Panc1 (cell line): Measurements from ENCODE around the gene PRKD3. TPM values are rescaled to one million over a fixed set of nuclear protein-coding genes. Genes with fewer than 3 reads are reported as not detected.

ENCODE experiments used
- ATAC-seq: fragments of 200-7000 bp; cut with Tn5 transposase; 2 replicates; pipeline ENCODE4 v1.9.1; 2020; ENCODE audit warnings: mild to moderate bottlenecking, moderate library complexity
- BruUV-seq: library from RNA; stranded (reverse); fragments of 400-500 nt; replicated peaks from 2 replicates; lab custom pipeline; 2021; lab: Mats Ljungman, UMichigan
- CTCF ChIA-PET: fragments of 300-600 bp; sonication (Branson Sonifier 250); formaldehyde crosslinking; loops from one replicate; lab custom pipeline; 2022; ENCODE audit warnings: antibody characterized with exemption; lab: Charles Lee
- POLR2A ChIA-PET: fragments of 300-600 bp; sonication (Branson Sonifier 250); formaldehyde crosslinking; loops from one replicate; lab custom pipeline; 2022; ENCODE audit warnings: antibody characterized with exemption; lab: Charles Lee
- DNase-seq: peaks from one replicate; pipeline ENCODE4 v3.0.0-alpha.2; 2010; ENCODE audit warnings: low read depth, low spot score
- H3K27ac ChIP-seq: 2 replicates; pipeline ENCODE4 v1.5.1; 2011; ENCODE audit warnings: mild to moderate bottlenecking, low read length, inconsistent platforms
- H3K27me3 ChIP-seq: fragments of 200-500 bp; sonication (Bioruptor generic); 2 replicates; pipeline ENCODE4 v1.6.0; 2014; ENCODE audit warnings: low read length, inconsistent platforms; ENCODE audit not compliant: control insufficient read depth, insufficient read depth
- H3K36me3 ChIP-seq: fragments of 200-500 bp; sonication (Bioruptor generic); 2 replicates; pipeline ENCODE4 v1.5.1; 2014; ENCODE audit warnings: inconsistent platforms, mild to moderate bottlenecking, low read length, moderate library complexity; ENCODE audit not compliant: control insufficient read depth, insufficient read depth
- H3K4me1 ChIP-seq: 2 replicates; pipeline ENCODE4 v1.5.1; 2011; ENCODE audit warnings: inconsistent platforms, mild to moderate bottlenecking, low read length, moderate library complexity; ENCODE audit not compliant: control insufficient read depth, insufficient read depth
- H3K4me3 ChIP-seq, 2 experiments: 2 replicates each; pipeline ENCODE4 v1.5.1; 2011 to 2012; ENCODE audit warnings: low read depth in 2 of 2, low read length in 2 of 2, mild to moderate bottlenecking in 2 of 2, inconsistent platforms in 1 of 2, moderate library complexity in 1 of 2
- H3K9me3 ChIP-seq: fragments of 200-500 bp; sonication (Bioruptor generic); 2 replicates; pipeline ENCODE4 v1.5.1; 2014; ENCODE audit warnings: low read depth, mild to moderate bottlenecking, inconsistent platforms, low read length, moderate library complexity; ENCODE audit not compliant: control insufficient read depth, insufficient read depth
- POLR2AphosphoS5 ChIP-seq: IDR thresholded peaks from 2 replicates; pipeline ENCODE4 v1.6.1; 2012; ENCODE audit warnings: mild to moderate bottlenecking, low read depth, low read length, moderate library complexity
- SIN3A ChIP-seq: IDR thresholded peaks from 2 replicates; pipeline ENCODE4 v1.6.1; 2012; ENCODE audit warnings: low read depth, mild to moderate bottlenecking, low read length, moderate library complexity, borderline replicate concordance; ENCODE audit not compliant: insufficient read depth
- TCF7L2 ChIP-seq: IDR thresholded peaks from 2 replicates; pipeline ENCODE4 v1.6.1; 2011; ENCODE audit warnings: mild to moderate bottlenecking, low read depth, low read length, inconsistent platforms
- in situ Hi-C: cut with HindIII; loops from 2 replicates; pipeline ENCODE4 v1.10.0; 2016; ENCODE audit warnings: low sequenced_read_pairs, low pct_unique_long_range_greater_than_20kb
- intact Hi-C: fragments of 100-400 bp; cut with micrococcal nuclease; formaldehyde crosslinking; loops from one replicate; pipeline ENCODE4 v1.10.0; 2022; ENCODE audit not compliant: unreplicated experiment
- total RNA-seq: library from RNA; stranded (reverse); gene quantifications from one replicate; pipeline ENCODE4 v1.2.1, GENCODE V29; 2021; ENCODE audit not compliant: unreplicated experiment
- TF ChIP-seq, protein P1 (sequence below), 2 experiments: IDR thresholded peaks; 2 replicates each; pipeline ENCODE4 v1.6.1; 2011 to 2012; ENCODE audit warnings: low read depth in 2 of 2, control low read depth in 1 of 2, low read length in 1 of 2, mild to moderate bottlenecking in 1 of 2, moderate library complexity in 1 of 2; ENCODE audit not compliant: insufficient read depth in 1 of 2
- TF ChIP-seq, protein P2 (sequence below): fragments of 450-650 bp; IDR thresholded peaks from 2 replicates; pipeline ENCODE4 v1.5.1; 2017; ENCODE audit warnings: mild to moderate bottlenecking

PRKD3 gene
- total RNA-seq, 1 experiment from 2014 or later = 21.8 TPM

DNA sequence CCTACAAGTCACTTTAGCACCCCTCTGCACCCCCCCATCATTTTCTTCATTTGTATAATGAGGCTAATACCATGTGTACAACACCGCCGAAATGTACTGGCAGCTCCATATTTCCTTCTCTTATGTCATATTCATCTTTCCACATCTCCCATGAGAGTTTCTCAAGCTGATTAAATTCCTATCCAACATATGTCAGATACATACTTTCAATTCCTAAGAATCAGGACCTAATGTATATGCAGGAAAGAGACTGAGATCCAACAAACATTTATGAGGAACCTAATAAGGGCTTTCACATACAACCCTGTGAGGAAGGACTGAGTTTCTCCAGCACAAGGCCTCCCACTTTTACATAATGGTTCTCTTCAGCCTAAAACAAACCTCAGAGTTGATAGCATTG is 41.9 kb downstream of the PRKD3 start:
- H3K27ac ChIP-seq = no peak overlapping the region
- CTCF ChIA-PET = no interaction called here
- POLR2A ChIA-PET = no interaction called here
- no peaks in the 10 kb centered on the region for H3K27me3 ChIP-seq
- H3K4me3 ChIP-seq = no peak overlapping the region
- H3K4me1 ChIP-seq = no peaks in the 10 kb centered on the region
- TF ChIP-seq SIN3A (no peak), POLR2AphosphoS5 (no peak), TCF7L2 (no peak)
- TF ChIP-seq, protein P1, sequence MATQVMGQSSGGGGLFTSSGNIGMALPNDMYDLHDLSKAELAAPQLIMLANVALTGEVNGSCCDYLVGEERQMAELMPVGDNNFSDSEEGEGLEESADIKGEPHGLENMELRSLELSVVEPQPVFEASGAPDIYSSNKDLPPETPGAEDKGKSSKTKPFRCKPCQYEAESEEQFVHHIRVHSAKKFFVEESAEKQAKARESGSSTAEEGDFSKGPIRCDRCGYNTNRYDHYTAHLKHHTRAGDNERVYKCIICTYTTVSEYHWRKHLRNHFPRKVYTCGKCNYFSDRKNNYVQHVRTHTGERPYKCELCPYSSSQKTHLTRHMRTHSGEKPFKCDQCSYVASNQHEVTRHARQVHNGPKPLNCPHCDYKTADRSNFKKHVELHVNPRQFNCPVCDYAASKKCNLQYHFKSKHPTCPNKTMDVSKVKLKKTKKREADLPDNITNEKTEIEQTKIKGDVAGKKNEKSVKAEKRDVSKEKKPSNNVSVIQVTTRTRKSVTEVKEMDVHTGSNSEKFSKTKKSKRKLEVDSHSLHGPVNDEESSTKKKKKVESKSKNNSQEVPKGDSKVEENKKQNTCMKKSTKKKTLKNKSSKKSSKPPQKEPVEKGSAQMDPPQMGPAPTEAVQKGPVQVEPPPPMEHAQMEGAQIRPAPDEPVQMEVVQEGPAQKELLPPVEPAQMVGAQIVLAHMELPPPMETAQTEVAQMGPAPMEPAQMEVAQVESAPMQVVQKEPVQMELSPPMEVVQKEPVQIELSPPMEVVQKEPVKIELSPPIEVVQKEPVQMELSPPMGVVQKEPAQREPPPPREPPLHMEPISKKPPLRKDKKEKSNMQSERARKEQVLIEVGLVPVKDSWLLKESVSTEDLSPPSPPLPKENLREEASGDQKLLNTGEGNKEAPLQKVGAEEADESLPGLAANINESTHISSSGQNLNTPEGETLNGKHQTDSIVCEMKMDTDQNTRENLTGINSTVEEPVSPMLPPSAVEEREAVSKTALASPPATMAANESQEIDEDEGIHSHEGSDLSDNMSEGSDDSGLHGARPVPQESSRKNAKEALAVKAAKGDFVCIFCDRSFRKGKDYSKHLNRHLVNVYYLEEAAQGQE (IDR thresholded peaks at IDR 0.05; ENCODE audit: insufficient read depth in 1 of 2, low read depth in 2 of 2, low read length in 1 of 2) = no peak
- TF ChIP-seq, protein P2, sequence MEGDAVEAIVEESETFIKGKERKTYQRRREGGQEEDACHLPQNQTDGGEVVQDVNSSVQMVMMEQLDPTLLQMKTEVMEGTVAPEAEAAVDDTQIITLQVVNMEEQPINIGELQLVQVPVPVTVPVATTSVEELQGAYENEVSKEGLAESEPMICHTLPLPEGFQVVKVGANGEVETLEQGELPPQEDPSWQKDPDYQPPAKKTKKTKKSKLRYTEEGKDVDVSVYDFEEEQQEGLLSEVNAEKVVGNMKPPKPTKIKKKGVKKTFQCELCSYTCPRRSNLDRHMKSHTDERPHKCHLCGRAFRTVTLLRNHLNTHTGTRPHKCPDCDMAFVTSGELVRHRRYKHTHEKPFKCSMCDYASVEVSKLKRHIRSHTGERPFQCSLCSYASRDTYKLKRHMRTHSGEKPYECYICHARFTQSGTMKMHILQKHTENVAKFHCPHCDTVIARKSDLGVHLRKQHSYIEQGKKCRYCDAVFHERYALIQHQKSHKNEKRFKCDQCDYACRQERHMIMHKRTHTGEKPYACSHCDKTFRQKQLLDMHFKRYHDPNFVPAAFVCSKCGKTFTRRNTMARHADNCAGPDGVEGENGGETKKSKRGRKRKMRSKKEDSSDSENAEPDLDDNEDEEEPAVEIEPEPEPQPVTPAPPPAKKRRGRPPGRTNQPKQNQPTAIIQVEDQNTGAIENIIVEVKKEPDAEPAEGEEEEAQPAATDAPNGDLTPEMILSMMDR = no peak
- ATAC-seq (no peak), DNase-seq (no peak)
- BruUV-seq = no TSS peak
- intact Hi-C loops = no loop called here
- in situ Hi-C loops = no loop called here
- no peaks in the 10 kb centered on the region for H3K9me3 ChIP-seq
- H3K36me3 ChIP-seq = peaks cover 18% of the 10 kb centered on the region

DNA sequence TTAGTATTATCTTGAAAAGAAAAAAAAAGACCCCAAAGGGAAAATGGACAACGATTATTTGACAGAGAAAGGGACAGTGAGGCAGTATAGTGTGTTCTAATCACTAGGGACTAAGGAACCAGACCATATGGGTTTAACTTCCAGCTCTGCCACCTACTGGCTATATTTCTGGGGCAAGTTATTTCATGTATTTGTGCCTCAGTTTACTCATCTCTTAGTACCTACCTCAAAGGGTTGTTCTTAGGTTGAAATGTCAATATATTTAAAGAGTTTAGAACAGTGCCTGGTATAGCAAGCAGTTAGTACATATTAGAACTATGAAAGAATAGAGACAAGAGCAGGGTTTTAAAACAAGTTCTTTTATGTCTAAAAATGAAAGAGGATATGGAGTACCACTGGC is 42.7 kb downstream of the PRKD3 start:
- Histone ChIP-seq H3K27me3 (no peaks in the 10 kb centered on the region), H3K27ac (no peak overlapping the region), H3K9me3 (no peaks in the 10 kb centered on the region), H3K4me3 (no peak overlapping the region), H3K4me1 (no peaks in the 10 kb centered on the region), H3K36me3 (peaks cover 25% of the 10 kb centered on the region)
- intact Hi-C loops = no loop called here
- no peak for ATAC-seq
- POLR2A ChIA-PET = no interaction called here
- in situ Hi-C loops = no loop called here
- BruUV-seq = no TSS peak
- DNase-seq = no peak
- TF ChIP-seq TCF7L2 (no peak), POLR2AphosphoS5 (no peak), SIN3A (no peak)
- TF ChIP-seq, protein P2 = peak; percentile 16; the same call in 1 of the 2 replicates
- TF ChIP-seq, protein P1 (IDR thresholded peaks at IDR 0.05; ENCODE audit: insufficient read depth in 1 of 2, low read depth in 2 of 2, low read length in 1 of 2) = no peak
- CTCF ChIA-PET = no interaction called here
